NCI-H226 (cell line): ENCODE results near the gene SNTN.
"Not testable (repeated sequence)": the region's sequence is repeated elsewhere in the genome, so short reads cannot be mapped to it uniquely, and the experiment has no call there.

ENCODE experiments used
- DNase-seq: peaks from one replicate; pipeline ENCODE4 v3.0.0-alpha.2; 2015

SNTN gene

GRCh38 chr3:63652066-63652725 is at the start of gene SNTN:
TSS of gene SNTN (plus strand) at chr3:63652675. CDS start at chr3:63652688, 13 bp downstream.
- DNase-seq, result no peak

GRCh38 chr3:63607716-63608115 is 44.8 kb upstream of the SNTN start:
- DNase-seq, result no peak

DNA sequence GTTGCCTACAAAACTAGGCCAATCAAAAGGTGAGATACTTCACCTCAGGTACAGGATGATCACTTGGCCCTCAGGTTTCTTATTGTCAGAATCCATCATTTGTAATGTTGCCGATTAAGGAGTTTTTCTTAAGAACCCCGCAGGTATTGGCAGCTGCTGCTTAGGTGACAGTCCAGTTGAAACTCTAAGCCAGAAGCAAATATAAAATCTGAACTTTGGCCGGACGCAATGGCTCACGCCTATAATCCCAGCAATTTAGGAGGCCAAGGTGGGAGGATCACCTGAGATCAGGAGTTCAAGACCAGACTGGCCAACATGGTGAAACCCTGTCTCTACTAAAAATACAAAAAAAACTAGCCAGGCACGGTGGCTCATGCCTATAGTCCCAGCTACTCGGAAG is 43.1 kb upstream of the SNTN start:
- no peak for DNase-seq

DNA sequence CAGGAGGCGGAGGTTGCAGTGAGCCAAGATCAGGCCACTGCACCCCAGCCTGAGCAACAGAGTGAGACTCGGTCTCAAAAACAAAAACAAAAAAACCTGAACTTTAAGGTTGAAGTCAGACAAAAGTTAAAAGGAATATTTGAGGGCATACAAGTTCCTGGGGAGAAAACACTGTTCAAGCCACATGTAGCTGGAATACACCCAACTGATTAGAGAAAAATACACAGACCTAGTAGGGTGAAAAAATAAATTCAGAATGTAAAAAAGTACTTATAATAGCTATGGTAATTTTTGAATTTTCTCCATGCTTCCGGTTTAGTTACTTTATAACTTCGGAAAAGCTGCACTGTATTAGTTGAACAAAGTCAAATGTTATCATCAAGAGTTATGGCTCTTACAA is 42.6 kb upstream of the SNTN start:
- DNase-seq, result no peak

DNA sequence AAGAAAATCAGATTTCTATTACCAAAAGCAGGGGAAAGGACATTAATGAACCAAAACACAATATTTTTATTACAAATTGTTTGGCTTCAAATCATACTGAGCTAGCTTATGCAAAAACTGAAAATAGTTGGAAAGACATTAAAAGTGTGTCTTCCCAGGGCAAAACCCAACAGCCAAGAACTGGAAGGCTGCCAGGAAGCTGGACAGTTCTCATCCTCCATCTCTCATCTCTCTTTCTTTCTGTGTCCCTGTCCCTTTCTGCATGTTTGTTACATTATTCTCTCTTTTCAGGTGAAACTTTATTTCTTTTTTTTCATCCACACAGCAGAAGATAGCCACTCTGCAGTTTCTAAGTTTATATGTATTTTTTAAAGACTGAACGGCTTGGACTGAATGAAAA is 41.1 kb upstream of the SNTN start:
- DNase-seq, result no peak

DNA sequence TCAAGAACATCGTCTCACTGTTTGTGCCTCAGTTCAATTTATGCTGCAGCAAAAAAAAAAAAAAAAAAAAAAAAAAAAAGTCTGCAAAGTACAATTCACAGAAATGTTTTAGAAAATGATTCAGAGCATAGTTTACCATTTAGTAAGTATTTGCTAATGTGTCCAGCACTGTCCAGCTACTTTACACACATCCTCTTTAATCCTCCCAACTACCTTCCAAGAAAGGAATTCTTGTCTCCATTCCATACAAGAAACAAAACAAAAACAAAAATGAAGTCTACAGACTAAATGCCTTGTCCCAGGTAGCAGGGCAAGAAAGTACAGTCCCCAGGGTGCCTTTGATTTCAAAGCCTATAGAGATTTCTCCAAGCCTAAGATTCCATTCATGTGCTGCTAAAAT is 38.9 kb upstream of the SNTN start:
- DNase-seq, result no peak

GRCh38 chr3:63617391-63617790 is 35.1 kb upstream of the SNTN start:
- DNase-seq, result no peak

- DNase-seq, result peak; percentile 75
Observed at GRCh38 chr3:63624941-63625560, 27.4 kb upstream of the SNTN start.

DNA sequence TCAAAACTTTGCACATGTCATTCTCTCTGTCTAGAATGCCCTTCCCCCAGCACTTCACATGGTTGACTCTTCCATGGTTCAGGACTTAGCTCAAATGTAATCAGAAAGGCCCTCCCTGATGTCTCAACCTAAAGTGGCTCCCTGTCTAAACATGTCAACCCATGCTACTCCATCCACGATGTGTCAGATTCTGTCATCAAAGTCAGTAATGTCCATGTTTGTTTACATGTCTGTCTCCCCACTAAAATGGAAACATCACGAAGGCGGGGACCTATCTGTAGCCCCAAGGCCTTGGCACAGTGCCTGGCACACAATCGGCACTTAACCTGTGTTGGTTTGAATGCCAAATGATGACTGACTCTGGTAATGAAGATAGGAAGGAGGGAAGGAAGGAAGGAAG is 20.8 kb upstream of the SNTN start:
- no peak for DNase-seq

GRCh38 chr3:63635186-63635585 is 17.3 kb upstream of the SNTN start:
- DNase-seq, result no peak

DNA sequence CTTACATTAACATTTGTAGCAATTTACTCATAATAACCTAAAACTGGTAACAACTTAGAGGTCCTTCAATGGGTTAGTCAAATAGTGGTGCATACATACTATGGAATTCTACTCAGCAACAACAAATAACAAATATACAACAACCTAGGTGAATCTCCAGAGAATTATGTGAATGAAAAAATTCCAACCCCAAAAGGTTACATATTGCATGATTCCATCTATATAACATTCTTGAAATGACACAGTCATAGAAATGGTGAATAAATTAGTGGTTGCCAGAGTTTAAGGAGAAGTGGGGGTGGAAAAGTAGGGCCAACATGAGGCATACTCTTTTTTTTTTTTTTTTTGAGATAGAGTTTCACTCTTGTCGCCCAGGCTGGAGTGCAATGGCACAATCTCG is 12.7 kb upstream of the SNTN start:
- DNase-seq, result no peak

DNA sequence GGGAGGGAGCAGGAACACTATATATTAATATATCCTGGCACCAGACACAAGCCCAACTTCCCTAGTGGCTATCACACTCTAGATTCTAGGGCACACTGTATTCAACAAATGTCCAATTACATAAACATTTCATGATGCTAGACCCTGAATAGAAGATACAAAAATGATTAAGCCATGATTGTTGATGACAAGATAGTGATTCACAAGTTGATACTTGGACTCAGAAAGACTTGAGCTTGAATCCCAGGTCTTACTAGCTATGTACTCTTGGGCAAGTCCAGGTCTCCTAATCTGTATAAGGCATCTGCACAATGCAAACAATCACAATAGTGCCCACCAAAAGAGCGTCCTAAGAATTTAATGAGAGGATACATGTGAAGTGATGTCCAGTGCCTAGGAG is 10.0 kb upstream of the SNTN start:
- no peak for DNase-seq

GRCh38 chr3:63644212-63644797 is 8.2 kb upstream of the SNTN start:
- DNase-seq, result no peak

DNA sequence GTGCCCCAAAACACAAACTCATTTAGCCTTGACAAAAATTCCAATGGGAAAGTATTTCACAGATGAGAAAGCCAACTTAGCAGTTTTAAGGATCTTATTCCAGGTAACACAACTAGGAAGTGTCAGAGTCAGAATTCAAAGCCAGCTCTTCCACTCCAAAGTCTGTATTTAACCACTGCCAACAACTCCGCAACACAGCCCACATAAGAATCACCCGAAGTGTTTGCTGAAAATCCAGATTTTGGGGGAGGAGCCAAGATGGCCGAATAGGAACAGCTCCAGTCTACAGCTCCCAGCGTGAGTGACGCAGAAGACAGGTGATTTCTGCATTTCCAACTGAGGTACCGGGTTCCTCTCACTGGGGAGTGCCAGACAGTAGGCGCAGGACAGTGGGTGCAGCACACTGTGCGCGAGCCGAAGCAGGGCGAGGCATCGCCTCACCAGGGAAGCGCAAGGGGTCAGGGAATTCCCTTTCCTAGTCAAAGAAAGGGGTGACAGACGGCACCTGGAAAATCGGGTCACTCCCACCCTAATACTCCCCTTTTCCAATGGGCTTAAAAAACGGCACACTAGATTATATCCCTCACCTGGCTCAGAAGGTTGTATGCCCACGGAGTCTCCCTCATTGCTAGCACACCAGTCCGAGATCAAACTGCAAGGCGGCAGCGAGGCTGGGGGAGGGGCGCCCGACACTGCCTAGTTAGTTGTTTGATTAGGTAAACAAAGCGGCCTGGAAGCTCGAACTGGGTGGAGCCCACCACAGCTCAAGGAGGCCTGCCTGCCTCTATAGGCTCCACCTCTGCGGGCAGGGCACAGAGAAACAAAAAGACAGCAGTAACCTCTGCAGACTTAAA is 7.3 kb upstream of the SNTN start:
- not testable (repeated sequence) for DNase-seq

GRCh38 chr3:63654211-63654610 is 1.7 kb downstream of the SNTN start:
- DNase-seq, result no peak

- DNase-seq, result no peak
Observed at GRCh38 chr3:63654931-63655330, 2.5 kb downstream of the SNTN start.

DNA sequence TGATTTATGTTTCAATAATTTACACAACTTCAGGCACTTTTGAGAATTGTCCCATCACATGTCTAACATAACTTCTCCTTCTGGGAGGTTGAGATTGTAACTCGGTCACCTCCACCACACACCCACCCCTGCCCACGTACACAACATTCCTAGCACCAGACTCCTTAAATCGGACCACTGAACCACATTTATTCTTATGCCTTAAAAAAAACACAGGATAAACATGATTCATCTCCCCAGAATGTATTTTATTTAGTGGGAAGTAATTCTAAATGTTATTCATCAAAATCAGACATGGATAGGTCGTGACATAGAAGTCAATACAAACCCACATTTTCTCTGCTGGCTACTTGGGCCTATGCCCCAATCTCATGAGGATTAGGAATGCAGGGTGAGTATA is 3.0 kb downstream of the SNTN start:
- peak; percentile 88 for DNase-seq

GRCh38 chr3:63656786-63657185 is 4.3 kb downstream of the SNTN start:
- peak; percentile 31 for DNase-seq

DNA sequence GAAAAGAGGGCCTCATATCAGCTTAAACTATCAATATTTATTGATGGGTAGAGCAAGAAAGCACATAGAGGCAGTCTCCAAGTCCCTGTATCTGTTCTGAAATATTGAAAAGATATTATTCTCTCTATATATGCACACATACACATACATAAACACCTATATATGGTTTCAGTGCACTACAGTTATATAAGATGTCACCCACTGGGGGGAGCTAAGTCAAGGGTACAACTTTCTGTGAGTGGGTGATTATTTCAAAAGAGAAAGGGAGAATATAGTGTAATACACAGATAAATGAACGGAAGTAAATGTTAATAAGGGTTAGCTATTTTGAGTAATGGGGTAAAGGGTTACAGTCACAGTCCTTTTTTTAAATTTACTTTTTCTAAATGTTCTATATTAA is 8.8 kb downstream of the SNTN start:
- no peak for DNase-seq

DNA sequence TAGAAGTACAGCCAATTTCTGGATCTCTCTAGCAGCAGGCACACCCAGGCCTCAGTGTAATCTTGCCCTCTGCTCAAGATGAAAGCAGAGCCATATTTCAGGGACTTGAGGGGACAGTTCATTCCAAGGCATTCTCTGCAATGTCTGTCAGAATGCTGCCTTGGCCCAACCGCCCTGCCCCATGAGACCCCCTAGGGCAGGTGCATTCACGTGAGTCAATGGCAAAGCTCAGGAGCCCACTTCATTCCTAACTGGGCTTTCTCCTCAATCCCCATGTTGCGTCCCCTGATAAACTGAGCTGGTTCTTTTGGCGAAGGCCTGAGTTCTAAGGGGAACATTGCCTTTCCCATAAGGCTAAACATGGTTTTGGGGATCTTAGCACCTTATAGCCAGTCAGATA is 9.5 kb downstream of the SNTN start:
- DNase-seq, result no peak

- DNase-seq, result no peak
Observed at GRCh38 chr3:63662500-63662899, 10.0 kb downstream of the SNTN start.

- DNase-seq, result no peak
Observed at GRCh38 chr3:63670544-63670943, 18.1 kb downstream of the SNTN start.

DNA sequence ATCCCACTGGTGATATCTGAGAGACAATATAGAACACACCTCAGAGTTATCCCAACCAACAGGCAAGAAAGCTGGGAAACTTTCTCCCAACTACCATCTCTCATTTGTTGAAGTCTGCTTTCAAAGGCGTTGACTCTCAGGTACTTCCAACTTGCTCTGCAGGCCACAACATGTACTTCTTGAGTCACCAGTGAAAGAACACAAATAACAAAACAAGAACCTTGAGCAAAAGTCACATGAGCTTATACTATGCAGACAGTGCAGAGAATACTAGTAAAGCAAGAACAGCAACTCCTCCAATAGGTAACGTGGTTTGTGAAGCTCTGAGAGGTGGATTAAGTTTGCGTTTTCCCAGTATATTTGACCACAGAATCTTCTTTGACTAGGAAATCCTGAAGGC is 20.6 kb downstream of the SNTN start:
- no peak for DNase-seq

DNA sequence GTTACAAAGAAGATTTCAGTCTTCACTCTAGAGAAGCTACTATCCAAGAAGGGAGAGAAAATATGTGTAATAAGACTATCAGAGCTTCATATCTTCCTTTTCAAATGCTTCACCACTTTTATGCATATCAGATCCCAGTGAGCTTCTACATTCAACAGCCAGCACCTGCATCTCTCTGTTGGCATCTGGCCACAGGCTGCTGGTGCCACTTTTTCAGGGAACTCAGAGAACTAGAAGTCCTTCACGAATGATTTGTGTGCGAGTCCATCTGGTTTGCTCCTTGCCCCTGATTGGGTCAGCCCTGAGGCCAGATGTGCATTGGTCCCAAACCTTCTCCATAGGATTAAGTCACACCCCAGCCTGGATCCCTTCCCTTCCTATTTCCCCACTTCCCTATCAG is 22.1 kb downstream of the SNTN start:
- no peak for DNase-seq
